ENCODE results near the gene IFT122.
"Not testable (repeated sequence)": the region's sequence is repeated elsewhere in the genome, so short reads cannot be mapped to it uniquely, and the experiment has no call there.

IFT122 gene, protein sequence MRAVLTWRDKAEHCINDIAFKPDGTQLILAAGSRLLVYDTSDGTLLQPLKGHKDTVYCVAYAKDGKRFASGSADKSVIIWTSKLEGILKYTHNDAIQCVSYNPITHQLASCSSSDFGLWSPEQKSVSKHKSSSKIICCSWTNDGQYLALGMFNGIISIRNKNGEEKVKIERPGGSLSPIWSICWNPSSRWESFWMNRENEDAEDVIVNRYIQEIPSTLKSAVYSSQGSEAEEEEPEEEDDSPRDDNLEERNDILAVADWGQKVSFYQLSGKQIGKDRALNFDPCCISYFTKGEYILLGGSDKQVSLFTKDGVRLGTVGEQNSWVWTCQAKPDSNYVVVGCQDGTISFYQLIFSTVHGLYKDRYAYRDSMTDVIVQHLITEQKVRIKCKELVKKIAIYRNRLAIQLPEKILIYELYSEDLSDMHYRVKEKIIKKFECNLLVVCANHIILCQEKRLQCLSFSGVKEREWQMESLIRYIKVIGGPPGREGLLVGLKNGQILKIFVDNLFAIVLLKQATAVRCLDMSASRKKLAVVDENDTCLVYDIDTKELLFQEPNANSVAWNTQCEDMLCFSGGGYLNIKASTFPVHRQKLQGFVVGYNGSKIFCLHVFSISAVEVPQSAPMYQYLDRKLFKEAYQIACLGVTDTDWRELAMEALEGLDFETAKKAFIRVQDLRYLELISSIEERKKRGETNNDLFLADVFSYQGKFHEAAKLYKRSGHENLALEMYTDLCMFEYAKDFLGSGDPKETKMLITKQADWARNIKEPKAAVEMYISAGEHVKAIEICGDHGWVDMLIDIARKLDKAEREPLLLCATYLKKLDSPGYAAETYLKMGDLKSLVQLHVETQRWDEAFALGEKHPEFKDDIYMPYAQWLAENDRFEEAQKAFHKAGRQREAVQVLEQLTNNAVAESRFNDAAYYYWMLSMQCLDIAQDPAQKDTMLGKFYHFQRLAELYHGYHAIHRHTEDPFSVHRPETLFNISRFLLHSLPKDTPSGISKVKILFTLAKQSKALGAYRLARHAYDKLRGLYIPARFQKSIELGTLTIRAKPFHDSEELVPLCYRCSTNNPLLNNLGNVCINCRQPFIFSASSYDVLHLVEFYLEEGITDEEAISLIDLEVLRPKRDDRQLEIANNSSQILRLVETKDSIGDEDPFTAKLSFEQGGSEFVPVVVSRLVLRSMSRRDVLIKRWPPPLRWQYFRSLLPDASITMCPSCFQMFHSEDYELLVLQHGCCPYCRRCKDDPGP

GRCh38 chr3:129439817-129440617 is at the start of gene IFT122, which contains the start of gene MBD4:
Gene IFT122 (plus strand): TSS chr3:129440224. CDS start chr3:129440331, 107 bp downstream.
Gene MBD4 (minus strand): TSS chr3:129439948. CDS start chr3:129439833, 115 bp downstream.
- DNase-seq: peak; percentile 98

DNA sequence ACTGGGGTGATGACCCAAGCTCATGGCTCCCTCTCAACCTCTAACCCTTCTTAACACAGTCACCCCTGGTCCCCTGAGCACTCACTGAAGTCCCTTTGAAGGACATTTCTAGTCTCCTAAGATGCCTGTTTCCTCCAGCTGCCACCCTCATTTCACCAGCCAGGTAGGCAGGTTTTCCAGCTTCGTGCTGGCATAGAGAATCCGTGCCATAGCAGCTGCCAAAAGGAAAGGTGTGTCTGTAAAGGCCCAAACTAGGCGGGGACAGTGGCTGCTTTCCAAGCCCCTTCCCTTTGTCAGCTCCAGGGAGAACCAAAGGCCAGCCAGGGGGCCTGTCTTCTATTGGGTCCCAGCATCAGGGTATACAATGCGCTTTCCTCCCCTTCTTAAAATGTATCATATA is 48.4 kb upstream of the IFT122 start:
- not testable (repeated sequence) for DNase-seq

GRCh38 chr3:129392106-129392887 is 47.7 kb upstream of the IFT122 start:
- not testable (repeated sequence) for DNase-seq

- DNase-seq: no peak
Measured at GRCh38 chr3:129393271-129393670, 46.8 kb upstream of the IFT122 start.

DNA sequence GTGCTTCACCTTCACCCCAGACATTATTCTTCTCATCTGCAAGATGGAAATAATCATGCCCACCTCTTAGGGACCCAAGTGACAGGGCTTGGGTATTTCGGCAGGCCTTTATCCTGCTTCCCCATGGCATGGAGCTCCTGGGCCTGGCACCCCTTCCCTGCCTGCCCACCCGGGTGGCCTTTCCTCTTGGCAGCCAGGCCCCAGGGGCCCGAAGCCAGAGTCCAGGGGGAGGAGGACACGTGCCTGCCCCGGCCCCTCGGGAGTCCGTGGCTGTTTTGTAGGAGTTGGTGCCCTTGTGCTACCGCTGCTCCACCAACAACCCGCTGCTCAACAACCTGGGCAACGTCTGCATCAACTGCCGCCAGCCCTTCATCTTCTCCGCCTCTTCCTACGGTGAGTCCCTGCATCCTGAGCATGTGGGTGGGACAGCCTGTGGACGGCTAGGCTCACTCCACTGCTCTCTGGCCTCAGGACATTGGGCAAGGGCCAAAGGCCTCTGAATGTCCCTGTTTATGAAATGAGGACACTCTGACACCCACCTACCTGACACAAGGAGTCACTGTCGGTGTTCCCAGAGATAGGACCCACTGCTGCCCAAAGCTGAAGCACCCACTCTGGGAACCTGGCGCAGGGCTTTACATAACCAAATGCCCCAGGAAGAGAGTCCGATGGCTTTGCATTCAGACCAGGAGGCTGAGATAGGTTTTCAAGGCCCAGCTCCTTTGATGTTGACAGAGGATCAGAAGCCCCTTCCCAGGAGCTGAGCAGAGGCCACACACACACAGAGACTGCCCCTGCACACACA is 46.1 kb upstream of the IFT122 start:
- DNase-seq: not testable (repeated sequence)

DNA sequence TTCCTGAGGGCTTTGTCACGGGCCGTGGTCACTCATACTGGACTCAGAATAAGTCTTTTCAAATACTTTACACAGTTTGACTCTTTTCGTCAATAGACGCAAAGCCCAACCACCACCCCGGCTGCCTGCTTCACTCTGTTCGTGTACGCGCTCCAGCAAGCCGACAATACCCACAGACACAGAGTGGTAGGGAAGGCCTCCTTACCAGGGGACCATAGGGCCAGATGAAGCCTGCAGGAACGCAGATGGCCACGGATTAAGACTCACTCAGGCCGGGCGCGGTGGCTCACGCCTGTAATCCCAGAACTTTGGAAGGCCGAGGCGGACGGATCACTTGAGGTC is 41.2 kb upstream of the IFT122 start:
- no peak for DNase-seq

DNA sequence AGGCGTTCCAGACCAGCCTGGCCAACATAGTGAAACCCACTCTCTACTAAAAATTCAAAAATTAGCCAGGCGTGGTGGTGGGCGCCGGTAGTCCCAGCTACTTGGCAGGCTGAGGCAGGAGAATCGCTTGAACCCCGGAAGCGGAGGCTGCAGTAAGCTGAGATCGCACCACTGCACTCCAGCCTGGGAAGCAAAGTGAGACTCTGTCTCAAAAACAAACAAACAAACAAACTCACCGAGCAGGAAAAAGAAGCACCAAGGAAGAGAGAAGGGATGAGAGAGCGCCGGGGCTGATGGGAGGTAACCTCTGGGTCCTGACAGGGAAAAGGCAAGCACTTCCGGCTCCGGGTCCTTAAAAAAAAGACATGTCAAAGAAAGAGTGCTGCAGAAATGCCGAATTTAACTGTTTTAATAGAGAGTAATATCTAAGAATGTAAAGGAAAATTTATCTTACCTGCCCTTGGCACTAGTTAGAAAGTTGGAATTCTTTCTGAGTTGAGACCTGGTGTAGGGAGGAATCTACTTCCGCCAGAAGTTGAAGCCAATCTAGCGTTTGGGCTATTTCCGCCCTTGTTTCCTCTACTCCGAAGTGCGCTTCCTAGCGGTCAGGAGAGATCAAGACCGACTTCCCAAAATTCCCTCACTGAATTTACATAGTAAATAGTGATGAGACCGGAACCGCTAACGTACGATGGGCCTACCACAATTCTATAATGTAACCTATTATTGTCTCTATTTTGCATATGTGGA is 40.7 kb upstream of the IFT122 start:
- DNase-seq: peak; percentile 97

GRCh38 chr3:129399895-129400357 is 40.1 kb upstream of the IFT122 start:
- no peak for DNase-seq

DNA sequence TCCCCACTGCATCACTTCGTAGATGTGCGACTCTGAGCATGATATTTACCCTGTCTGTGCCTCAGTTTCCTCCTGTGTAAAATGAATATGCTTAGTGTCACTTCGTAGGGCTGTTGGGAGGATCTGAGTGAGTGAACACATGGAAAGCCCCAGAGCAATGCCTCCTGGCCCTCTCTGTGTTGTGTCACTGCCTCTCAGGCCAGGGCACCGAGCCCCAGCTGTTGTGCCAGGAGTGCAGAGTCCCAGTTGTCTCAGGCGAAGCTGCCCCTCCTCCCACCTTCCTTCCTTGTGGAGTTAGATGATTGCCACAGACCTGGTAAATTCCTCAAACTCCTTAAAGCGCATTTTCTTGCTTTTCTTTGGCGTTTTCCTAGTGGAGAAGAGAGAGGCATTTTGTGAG is 37.8 kb upstream of the IFT122 start:
- no peak for DNase-seq

DNA sequence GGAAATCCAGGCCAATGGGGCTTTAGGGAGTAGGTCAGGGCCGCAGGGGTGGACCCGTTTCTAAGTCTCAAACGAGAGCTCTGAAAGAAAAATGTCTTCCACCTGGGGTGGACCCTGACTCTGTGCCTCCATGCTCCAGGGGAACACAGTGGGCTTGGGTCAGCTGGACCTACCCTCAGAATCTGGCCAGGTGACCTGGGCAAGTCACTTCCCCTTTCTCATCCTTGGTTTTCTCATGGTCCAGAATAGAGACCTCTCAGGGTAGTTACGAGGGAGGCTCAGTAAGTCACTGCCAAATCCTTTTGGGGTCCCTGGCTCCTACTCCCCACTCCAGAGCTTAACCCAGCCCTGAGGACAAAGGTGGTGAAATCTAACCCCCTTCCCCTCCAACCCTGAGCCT is 37.4 kb upstream of the IFT122 start:
- DNase-seq: no peak

DNA sequence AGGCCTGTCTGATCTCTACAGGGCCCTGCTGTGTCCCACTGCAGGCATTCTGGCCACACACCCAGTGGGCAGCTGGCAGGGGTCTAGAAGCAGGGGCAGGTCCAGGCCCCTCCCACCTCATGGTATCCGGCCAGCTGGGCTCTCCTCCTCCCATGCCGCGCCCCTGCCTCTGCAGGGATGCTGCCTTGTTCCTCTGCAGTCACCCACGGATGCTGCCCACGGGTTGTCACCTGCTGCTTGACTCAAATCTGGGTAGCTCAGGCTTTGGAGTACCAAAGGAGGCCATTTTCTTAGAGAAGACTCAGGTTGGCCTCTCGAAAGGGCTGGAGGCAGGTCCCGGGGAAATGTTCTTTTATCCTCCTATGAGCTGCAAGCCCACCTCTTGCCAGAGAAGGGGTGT is 36.6 kb upstream of the IFT122 start:
- DNase-seq: no peak

DNA sequence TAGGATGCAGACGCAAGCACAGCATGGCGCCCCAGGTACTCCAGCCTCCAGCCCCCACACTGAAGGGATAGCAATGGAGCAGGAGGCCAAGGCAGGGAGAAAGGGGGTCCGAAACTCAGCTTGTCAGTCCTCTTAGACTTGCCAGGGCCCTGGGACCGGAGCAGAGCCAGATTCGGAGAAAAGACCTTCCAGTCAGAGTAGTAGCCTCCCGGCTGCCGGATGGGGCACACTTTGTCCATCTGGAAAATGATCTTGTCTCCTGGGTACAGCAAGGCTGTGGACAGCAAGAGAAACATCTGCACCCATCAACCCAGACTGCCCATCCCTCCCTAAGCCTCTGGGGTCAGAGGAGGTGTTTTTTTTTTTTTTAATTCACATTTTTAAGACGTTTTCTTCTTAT is 35.9 kb upstream of the IFT122 start:
- no peak for DNase-seq

DNA sequence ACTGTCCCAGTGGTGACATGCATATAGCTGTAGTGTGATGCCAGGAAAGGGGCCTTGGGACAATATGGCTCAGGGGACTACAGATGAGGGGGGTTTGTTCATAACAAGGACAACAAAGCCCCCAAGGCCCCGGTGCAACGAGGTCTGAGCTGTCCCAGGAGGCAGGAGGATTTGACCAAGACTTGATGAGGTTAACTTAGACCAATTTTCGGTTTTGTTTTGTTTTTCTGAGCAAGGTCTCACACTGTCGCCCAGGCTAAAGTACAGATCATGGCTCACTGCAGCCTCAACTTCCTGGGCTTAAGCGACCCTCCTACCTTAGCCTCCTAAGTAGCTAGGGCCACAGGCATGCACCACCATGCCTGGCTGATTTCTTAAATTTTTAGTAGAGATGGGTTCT is 35.4 kb upstream of the IFT122 start:
- no peak for DNase-seq

- peak; percentile 12 for DNase-seq
Measured at GRCh38 chr3:129409541-129409940, 30.5 kb upstream of the IFT122 start.

DNA sequence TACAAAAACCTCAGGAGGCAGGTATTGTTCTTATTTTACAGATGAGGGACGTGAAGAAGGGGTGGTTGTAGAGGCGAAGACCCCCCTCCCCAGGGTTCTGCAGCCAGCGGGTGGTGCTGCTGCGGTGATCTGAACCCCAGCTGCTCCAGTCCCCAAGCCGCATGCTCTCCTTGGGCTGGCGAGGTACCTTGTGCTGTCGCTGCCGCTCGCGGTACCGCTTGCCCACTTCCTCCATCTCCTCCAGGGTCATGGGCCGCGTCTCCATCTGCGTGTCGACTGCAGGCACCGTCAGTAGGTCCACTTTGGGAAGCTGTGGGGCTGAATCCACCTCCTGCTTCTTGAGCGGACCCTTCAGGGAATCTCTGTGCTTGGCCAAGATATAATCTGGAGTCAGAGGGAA is 29.1 kb upstream of the IFT122 start:
- no peak for DNase-seq

- no peak for DNase-seq
Measured at GRCh38 chr3:129412542-129413198, 27.4 kb upstream of the IFT122 start.

DNA sequence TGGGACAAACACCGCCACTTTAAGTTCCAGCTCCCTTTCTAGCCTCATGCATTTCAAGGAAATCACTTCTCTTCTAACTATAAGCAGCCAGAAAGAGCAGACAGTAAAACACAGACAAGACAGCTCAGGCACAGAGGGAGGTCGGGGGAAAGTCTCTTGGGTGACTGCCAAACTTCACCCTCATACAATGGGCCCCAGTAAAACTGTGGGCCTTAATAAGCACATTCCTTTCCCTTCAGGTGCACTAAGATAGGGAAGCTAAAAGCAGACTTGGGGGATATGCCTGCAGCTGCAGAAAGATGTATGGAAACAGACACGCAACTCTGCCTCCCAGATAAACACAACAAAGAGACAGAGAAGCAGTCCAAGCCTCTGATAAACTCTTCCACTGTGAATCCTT is 26.8 kb upstream of the IFT122 start:
- not testable (repeated sequence) for DNase-seq

DNA sequence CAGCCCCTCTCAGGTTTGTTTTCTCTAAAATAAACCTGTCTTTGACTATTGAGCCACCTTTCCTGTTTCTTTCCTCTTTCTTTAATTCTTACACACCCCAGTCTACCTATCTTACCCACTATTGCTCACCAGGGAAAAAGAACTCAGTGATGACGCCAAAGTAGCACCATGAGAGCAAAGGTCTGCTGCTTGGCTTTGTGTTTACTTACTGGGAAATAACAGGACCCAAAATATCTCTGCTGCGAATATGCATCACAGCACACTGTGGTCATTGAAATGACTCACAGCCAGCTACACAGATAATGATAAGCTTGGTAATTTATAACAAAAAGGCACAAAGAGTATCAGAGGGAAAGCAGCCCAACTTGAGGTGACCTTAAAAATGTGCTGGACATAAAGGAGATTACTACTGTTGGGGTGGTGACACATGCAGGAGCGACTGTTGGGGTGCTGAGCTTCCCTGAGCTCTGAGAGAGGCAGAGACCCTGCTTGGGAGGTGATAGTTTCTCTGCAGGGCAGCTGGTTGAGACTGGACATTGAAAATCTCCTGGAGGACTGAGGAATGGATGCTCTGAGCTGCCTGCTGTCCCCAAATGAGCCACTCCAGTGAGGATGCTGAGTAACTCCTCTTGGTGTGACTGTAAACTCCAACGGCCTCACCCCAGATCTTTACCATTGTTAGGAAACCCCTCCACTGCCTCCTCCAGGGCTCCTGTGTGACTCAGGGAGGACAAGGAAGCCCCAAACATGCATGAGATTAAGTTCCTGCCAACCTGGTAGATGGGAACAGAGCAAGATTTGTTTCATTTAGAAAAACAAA is 26.1 kb upstream of the IFT122 start:
- DNase-seq: no peak
